HG02870 (cell line): Measurements from ENCODE around the gene PCDH8.
"Not testable (repeated sequence)": the region's sequence is repeated elsewhere in the genome, so short reads cannot be mapped to it uniquely, and the experiment has no call there.

ENCODE experiments used
- ATAC-seq: cut with Tn5 transposase; IDR thresholded peaks from one replicate; pipeline ENCODE4 v1.9.1; 2021; ENCODE audit warnings: mild to moderate bottlenecking, moderate library complexity; ENCODE audit not compliant: unreplicated experiment

PCDH8 gene

GRCh38 chr13:52850396-52851136 lies 2.1 kb upstream of the PCDH8 start:
- peak; percentile 32 for ATAC-seq

GRCh38 chr13:52850072-52850395 lies 1.6 kb upstream of the PCDH8 start:
- ATAC-seq = no peak

DNA sequence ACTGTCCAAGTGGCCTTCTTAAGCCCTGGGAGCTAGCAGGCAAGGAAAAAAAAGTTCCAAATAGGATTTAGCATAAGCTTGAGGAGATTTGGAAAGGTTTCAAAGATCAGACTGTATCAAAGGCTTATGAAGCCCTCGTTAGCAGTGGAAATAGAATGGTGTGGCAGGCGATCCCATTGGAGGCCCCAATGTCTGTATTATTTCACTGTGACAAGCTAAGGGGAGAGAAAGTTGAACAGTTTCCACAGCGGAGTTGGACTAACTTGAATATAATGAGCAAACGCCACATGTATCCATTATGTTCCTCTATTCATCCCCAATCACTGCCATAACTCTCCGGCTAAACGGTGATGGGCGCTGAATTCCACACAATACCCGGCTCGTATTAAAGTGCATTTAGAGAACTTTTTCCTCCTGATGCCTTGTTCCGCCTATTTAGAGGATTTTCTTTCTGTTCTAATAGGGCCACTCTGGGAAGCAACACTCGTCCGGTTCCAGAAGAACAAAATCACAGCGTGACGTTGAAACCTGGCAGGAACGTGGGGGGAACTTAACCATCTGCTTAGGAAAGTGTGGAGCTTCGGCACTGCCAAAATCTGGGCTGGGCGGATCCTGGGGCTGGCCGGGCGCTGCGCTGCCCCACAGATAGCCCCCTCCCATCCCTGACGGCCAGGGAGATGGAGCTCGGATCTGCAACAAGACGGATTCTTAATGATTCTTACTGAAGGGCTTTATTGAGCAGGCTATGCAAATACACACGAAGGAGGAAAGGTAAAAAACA lies 1.0 kb upstream of the PCDH8 start:
- ATAC-seq = no peak

- no peak for ATAC-seq
Measured at GRCh38 chr13:52847682-52848432, 583 bp downstream of the PCDH8 start.

DNA sequence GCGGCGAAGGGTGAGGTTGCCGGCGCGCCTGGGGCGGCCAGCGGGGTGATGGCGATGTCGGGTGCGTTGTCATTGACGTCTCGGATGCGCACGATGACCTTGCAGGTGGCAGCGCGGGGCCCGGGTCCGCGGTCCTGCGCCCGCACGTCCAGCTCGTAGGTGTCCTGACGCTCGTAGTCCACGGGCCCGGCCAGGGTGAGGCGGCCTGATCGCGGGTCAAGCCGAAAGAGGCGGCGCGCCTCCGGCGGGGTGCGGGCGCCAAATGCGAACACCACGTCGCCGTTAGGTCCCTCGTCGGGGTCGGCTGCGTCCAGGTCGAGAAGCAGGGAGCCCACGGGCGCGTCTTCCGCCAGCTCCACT lies 1.1 kb downstream of the PCDH8 start:
- ATAC-seq = no peak

DNA sequence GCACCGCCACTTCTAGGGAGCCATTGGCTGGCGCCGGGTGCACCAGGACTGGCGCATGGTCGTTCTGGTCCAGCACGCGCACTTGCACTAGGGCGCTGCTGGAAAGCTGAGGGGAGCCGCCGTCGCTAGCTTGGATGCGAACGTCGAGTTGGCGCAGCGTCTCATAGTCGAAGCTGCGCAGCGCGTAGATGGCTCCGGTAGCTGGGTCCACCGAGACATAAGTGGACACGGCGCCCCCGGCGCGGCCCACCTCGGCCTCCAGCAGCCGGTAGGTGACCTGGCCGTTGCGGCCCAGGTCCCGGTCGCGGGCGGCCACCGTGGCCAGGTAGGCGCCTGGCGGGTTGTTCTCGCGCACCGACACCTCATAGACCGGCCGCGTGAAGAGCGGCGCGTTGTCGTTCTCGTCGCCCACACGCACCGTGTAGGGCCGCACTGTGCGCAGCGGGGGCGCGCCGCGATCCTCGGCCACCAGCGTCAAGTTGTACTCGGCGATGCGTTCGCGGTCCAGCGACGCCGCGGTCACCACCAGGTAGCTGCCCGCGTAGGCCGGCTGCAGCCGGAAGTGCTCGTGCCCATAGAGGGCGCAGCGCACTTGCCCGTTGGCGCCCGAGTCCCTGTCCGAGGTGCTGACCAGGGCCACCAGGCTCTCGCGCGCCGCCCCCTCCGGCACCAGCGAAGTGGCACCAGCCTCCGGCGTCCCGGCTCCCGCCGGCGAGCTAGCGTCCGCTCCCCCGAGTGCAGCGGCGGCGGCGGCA lies 1.7 kb downstream of the PCDH8 start:
- no peak for ATAC-seq

DNA sequence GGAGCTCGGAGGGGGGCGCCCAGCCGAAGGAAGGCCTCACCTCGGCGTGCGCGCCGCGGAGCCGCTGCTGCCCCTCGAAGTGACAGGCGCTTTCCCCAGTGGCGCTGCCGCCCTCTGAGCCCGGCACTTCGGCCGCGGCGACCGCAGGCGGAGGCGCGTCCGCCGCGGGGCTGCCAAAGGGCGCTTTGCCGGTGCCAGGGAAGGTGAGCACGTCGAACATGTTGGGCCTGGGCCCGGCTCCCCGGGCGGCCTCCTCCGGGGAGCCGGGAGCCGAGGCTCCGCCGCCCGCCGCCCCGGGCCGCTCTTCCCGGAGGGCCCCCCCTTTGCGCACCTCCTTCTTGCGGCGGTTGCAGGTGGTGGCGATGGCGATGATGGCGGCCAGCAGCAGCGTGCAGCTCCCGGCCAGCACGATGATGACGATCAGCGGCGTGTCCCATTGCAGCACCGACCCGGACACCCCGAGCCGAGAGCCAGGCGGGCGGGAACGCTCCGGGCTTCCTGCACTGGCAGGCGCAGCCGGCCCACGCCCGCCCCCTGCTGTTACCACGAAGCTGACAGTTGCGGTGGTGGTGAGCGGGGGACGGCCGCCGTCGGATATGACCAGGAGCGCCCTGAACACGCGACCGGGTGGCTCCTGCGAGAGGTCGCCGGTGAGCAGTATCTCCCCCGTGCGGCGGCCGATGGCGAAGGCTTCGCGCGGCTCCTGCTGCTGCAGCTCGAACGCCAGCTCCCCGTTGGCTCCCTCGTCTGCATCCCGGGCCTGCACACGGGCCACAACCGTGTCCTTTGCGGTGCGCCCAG lies 2.5 kb downstream of the PCDH8 start:
- no peak for ATAC-seq

GRCh38 chr13:52845334-52845761 lies 3.1 kb downstream of the PCDH8 start:
- no peak for ATAC-seq

- ATAC-seq = no peak
Measured at GRCh38 chr13:52844836-52845235, 3.6 kb downstream of the PCDH8 start.

DNA sequence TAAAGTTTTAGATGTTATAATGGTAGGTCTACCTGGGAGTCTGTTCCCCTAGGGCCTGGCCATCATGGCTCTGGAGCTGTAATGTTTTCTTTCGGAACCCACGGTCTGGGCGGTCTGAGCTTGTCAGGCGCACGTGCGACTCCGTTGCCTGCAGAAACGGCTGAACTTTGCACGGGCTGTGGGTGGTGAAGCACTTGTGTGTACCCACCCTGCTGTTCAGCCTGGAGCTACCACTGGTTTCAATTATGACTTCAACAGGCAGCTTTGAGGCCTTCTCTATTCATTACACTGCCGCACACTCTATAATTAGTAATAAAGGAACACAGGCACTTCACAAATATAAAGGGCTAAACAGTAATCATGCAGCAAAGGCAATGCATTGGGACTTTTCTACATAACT lies 6.0 kb downstream of the PCDH8 start:
- ATAC-seq = no peak

GRCh38 chr13:52840066-52840465 lies 8.4 kb downstream of the PCDH8 start:
- ATAC-seq = no peak

- peak; percentile 5 for ATAC-seq
Measured at GRCh38 chr13:52838433-52839107, 9.9 kb downstream of the PCDH8 start.

- ATAC-seq = peak; percentile 56
Measured at GRCh38 chr13:52837850-52838249, 10.6 kb downstream of the PCDH8 start.

DNA sequence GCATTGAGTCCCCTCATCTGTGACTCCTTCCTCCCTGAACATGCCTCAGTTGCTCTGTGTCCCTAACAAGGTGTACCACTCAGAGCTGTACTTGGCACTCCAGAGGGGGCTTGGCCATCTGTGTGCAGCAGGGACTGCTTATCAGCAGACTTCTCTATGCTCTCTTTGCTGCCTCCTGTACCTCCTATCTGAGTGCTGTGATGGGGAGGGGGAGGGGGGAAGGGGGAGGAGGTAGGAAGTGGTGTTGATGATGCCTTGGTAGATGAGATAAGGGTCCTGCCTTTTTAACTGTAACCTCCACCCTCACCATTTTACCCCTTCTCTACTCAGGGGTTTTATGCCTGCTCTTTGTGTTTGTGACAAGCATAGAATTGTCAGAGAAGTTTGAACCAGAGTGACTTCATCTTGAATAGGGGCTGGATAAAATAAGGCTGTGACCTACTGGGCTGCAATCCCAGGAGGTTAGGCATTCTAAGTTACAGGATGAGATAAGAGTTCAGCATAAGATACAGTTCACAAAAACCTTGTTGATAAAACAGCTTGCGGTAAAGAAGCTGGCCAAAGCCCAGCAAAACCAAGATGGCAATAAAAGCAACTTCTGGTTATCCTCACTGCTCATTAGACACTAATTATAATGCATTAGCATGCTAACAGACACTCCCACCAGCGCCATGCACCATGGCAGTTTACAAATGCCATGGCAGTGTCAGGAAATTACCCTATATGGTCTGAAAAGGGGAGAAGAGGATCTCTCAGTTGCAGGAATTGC lies 13.2 kb downstream of the PCDH8 start:
- ATAC-seq = no peak

GRCh38 chr13:52833296-52833875 lies 15.1 kb downstream of the PCDH8 start:
- no peak for ATAC-seq

- ATAC-seq = no peak
Measured at GRCh38 chr13:52832313-52832712, 16.1 kb downstream of the PCDH8 start.

DNA sequence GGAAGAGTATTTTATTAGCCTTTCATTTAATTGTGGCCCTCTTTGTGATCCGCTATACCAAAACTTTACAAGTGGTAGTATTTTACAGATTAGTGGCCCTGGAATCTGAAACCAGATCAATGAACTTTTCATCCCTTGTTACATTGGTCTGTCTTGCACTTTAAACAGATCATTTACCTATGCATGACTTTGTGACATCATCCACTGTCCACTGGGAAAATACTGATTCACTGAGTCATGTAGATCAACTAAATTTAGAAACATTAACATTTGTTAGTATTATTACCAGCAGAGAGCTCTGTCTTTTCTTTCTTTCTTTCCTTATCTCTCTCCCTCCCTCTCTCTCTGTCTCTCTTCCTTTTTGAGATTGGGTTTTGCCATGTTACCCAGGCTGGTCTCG lies 17.5 kb downstream of the PCDH8 start:
- no peak for ATAC-seq

DNA sequence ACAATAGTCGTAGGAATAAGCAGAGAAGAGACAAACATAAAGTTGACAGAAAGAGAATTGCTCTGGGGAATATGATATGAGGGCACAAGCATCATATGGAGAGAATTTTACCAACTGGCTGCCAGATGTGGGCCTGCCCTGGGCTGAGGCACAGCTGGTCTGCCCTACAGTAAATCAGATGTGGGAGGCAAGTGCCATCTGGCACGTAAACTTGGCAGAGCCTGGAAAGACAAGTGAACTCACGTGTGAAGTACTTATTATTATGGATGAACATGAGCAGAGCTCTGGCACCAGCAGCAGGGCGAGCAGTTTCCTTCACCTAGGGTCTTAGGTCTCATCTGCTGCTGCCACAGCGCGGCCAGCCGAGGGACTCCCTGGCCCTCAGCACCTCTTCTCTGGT lies 20.6 kb downstream of the PCDH8 start:
- no peak for ATAC-seq

DNA sequence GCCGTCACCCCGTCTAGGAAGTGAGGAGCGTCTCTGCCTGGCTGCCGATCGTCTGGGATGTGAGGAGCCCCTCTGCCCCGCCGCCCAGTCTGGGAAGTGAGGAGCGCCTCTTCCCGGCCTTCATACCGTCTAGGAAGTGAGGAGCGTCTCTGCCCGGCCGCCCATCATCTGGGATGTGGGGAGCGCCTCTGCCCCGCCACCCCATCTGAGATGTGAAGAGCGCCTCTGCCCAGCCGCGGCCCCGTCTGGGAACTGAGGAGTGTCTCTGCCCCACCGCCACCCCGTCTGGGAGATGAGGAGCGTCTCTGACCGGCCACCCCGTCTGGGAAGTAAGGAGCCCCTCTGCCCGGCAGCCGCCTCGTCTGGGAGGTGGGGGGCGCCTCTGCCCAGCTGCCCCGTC lies 30.6 kb downstream of the PCDH8 start:
- ATAC-seq = not testable (repeated sequence)
